GM23338 (cell line): ENCODE results near the gene TRIM24. TPM values are rescaled to one million over a fixed set of nuclear protein-coding genes. Genes with fewer than 3 reads are reported as not detected.

Experiments used
- ATAC-seq: fragments of 200-7000 bp; cut with Tn5 transposase; 3 replicates; pipeline ENCODE4 v1.9.1; 2020
- DNase-seq: peaks from one replicate; pipeline ENCODE4 v3.0.0-alpha.2; 2015; ENCODE audit warnings: low spot score
- H2AFZ ChIP-seq: fragments of 200-600 bp; sonication (generic); 2 replicates; pipeline ENCODE4 v1.8.0; 2016; ENCODE audit warnings: antibody characterized with exemption, mild to moderate bottlenecking, moderate library complexity
- H3F3A ChIP-seq: fragments of 200-600 bp; sonication (generic); replicated peaks from 2 replicates; pipeline ENCODE4 v1.8.0; 2017; ENCODE audit warnings: antibody characterized with exemption, mixed run types, low read depth
- H3K27ac ChIP-seq: fragments of 200-600 bp; sonication (generic); 2 replicates; pipeline ENCODE4 v1.6.1; 2016; ENCODE audit warnings: low read depth
- H3K27me3 ChIP-seq: fragments of 200-600 bp; sonication (generic); 2 replicates; pipeline ENCODE4 v1.8.0; 2016; ENCODE audit warnings: mild to moderate bottlenecking, mixed run types, moderate library complexity; ENCODE audit not compliant: insufficient read depth
- H3K36me3 ChIP-seq: fragments of 200-600 bp; sonication (generic); 2 replicates; pipeline ENCODE4 v1.8.0; 2016; ENCODE audit warnings: mild to moderate bottlenecking; ENCODE audit not compliant: insufficient read depth
- H3K4me1 ChIP-seq: fragments of 200-600 bp; sonication (generic); 2 replicates; pipeline ENCODE4 v1.8.0; 2016; ENCODE audit warnings: mild to moderate bottlenecking, moderate library complexity; ENCODE audit not compliant: insufficient read depth
- H3K4me2 ChIP-seq: fragments of 200-600 bp; sonication (generic); 2 replicates; pipeline ENCODE4 v1.7.1; 2017; ENCODE audit warnings: mixed run types
- H3K4me3 ChIP-seq: fragments of 200-600 bp; sonication (generic); 2 replicates; pipeline ENCODE4 v1.6.1; 2016; ENCODE audit warnings: mixed run types
- H3K79me2 ChIP-seq: fragments of 200-600 bp; sonication (generic); replicated peaks from 2 replicates; pipeline ENCODE4 v1.8.0; 2017; ENCODE audit warnings: mild to moderate bottlenecking; ENCODE audit not compliant: insufficient read depth
- H3K9me2 ChIP-seq: fragments of 200-600 bp; sonication (generic); 2 replicates; pipeline ENCODE4 v1.8.0; 2017; ENCODE audit not compliant: insufficient read depth
- H4K20me1 ChIP-seq: fragments of 200-600 bp; sonication (generic); replicated peaks from 2 replicates; pipeline ENCODE4 v1.8.0; 2017; ENCODE audit warnings: mild to moderate bottlenecking; ENCODE audit not compliant: insufficient read depth
- H3K27ac Mint-ChIP-seq: 2 replicates; pipeline ENCODE4 v1.8.0; 2020; ENCODE audit warnings: inconsistent platforms, mild to moderate bottlenecking, moderate library complexity, mixed read lengths
- H3K27me3 Mint-ChIP-seq: 3 replicates; pipeline ENCODE4 v1.8.0; 2022; ENCODE audit warnings: low read depth, mild to moderate bottlenecking, moderate library complexity, mixed read lengths, inconsistent platforms; ENCODE audit not compliant: insufficient read depth, poor library complexity
- H3K36me3 Mint-ChIP-seq: 3 replicates; pipeline ENCODE4 v1.8.0; 2021; ENCODE audit warnings: low read depth, mild to moderate bottlenecking, inconsistent platforms, moderate library complexity, mixed read lengths
- H3K4me1 Mint-ChIP-seq: 3 replicates; pipeline ENCODE4 v1.8.0; 2020; ENCODE audit warnings: mild to moderate bottlenecking, inconsistent platforms, mixed read lengths
- H3K4me3 Mint-ChIP-seq: 3 replicates; pipeline ENCODE4 v1.8.0; 2021; ENCODE audit warnings: moderate library complexity, mild to moderate bottlenecking, inconsistent platforms, mixed read lengths
- H3K9me3 Mint-ChIP-seq: 3 replicates; pipeline ENCODE4 v1.8.0; 2020; ENCODE audit warnings: moderate library complexity, mild to moderate bottlenecking, inconsistent platforms, mixed read lengths
- CREB1 ChIP-seq: fragments of 250-450 bp; sonication (Bioruptor Pico); IDR thresholded peaks from 2 replicates; pipeline ENCODE4 v1.5.0; 2020; ENCODE audit warnings: low read depth, mild to moderate bottlenecking, moderate library complexity
- CTCF ChIP-seq, 2 experiments: fragments of 200-600 bp in 1 of 2; sonication (generic) in 1 of 2; conservative IDR thresholded peaks; 2 replicates each; pipeline versions ENCODE4 v1.5.1 to v1.6.1; 2016 to 2017; ENCODE audit warnings: antibody characterized with exemption in 2 of 2, low read depth in 2 of 2, mild to moderate bottlenecking in 2 of 2, moderate library complexity in 1 of 2
- EZH2 ChIP-seq: fragments of 200-600 bp; sonication (generic); IDR thresholded peaks from one replicate; pipeline ENCODE4 v1.8.0; 2017; ENCODE audit warnings: antibody characterized with exemption, mild to moderate bottlenecking, low read depth; ENCODE audit not compliant: unreplicated experiment
- EZH2phosphoT487 ChIP-seq: fragments of 200-600 bp; sonication (generic); IDR thresholded peaks from one replicate; pipeline ENCODE4 v1.8.1; 2018; ENCODE audit warnings: antibody characterized with exemption; ENCODE audit not compliant: unreplicated experiment
- JUNB ChIP-seq: IDR thresholded peaks from one replicate; pipeline ENCODE4 v1.6.1; 2016; ENCODE audit warnings: antibody characterized with exemption; ENCODE audit not compliant: unreplicated experiment
- NANOG ChIP-seq: IDR thresholded peaks from 2 replicates; pipeline ENCODE4 v1.6.1; 2016; ENCODE audit warnings: antibody characterized with exemption, borderline replicate concordance
- POLR2AphosphoS5 ChIP-seq: IDR thresholded peaks from 2 replicates; pipeline ENCODE4 v1.6.1; 2016; ENCODE audit warnings: antibody characterized with exemption, low read depth
- STAT1 ChIP-seq: IDR thresholded peaks from one replicate; pipeline ENCODE4 v1.6.1; 2016; ENCODE audit warnings: antibody characterized with exemption; ENCODE audit not compliant: unreplicated experiment
- ZNF114 ChIP-seq: fragments of 250-450 bp; sonication (Bioruptor Pico); IDR thresholded peaks from 2 replicates; pipeline ENCODE4 v1.5.0; 2020; ENCODE audit warnings: mild to moderate bottlenecking, moderate library complexity
- ZNF331 ChIP-seq: fragments of 250-450 bp; sonication (Bioruptor Pico); IDR thresholded peaks from 2 replicates; pipeline ENCODE4 v1.5.0; 2020; ENCODE audit warnings: low read depth, mild to moderate bottlenecking, moderate library complexity
- ZNF462 ChIP-seq: fragments of 250-450 bp; sonication (Bioruptor Pico); IDR thresholded peaks from 2 replicates; pipeline ENCODE4 v1.5.0; 2020; ENCODE audit warnings: mild to moderate bottlenecking, moderate library complexity
- polyA plus RNA-seq: library from polyadenylated mRNA; unstranded; fragments of >200 nt; fragmentation: Nextera tagmentation; extraction: Ambion mirVana; gene quantifications from 2 replicates; pipeline ENCODE4 v1.2.1, GENCODE V29; 2016
- total RNA-seq: library from RNA; depleted of rRNA; stranded (reverse); fragments of >200 nt; shearing (Covaris generic); gene quantifications from 2 replicates; pipeline ENCODE4 v1.2.3, GENCODE V29; 2014
- TF ChIP-seq, protein P1 (sequence below): IDR thresholded peaks from 2 replicates; pipeline ENCODE4 v1.6.1; 2016; ENCODE audit warnings: antibody characterized with exemption
- TF ChIP-seq, protein P2 (sequence below): IDR thresholded peaks from one replicate; pipeline ENCODE4 v1.6.1; 2018; ENCODE audit warnings: antibody characterized with exemption; ENCODE audit not compliant: unreplicated experiment

TRIM24 gene
- total and polyA plus RNA-seq, 2 experiments from 2014 or later: 67.0 to 120 TPM

DNA sequence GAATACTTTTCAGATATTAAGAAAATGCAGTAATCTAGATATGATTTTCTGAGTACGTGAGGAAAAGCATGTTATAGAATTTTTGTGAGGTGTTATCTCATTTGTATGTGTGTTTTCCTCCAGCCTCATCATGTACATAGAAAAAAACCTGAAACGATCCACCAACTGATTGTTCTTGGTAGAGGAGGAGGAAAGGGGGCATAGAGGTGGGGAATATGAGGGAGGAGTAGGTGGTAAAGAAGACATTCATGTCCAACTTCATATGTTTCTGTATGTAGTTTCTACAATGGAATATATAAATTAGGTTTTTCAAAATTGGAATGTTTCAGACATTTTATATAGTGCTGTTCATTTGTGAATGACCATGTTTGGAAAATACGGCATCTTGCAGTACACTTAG, 109.4 kb downstream of the TRIM24 start (continued):
- TF ChIP-seq POLR2AphosphoS5: no peak
- TF ChIP-seq ZNF331 (CRISPR knock-in tag): no peak
- TF ChIP-seq STAT1: no peak
- no peak for TF ChIP-seq CREB1 (CRISPR knock-in tag)
- TF ChIP-seq, protein P1, sequence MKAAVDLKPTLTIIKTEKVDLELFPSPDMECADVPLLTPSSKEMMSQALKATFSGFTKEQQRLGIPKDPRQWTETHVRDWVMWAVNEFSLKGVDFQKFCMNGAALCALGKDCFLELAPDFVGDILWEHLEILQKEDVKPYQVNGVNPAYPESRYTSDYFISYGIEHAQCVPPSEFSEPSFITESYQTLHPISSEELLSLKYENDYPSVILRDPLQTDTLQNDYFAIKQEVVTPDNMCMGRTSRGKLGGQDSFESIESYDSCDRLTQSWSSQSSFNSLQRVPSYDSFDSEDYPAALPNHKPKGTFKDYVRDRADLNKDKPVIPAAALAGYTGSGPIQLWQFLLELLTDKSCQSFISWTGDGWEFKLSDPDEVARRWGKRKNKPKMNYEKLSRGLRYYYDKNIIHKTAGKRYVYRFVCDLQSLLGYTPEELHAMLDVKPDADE: no peak
- TF ChIP-seq EZH2: no peak
- TF ChIP-seq NANOG: no peak

DNA sequence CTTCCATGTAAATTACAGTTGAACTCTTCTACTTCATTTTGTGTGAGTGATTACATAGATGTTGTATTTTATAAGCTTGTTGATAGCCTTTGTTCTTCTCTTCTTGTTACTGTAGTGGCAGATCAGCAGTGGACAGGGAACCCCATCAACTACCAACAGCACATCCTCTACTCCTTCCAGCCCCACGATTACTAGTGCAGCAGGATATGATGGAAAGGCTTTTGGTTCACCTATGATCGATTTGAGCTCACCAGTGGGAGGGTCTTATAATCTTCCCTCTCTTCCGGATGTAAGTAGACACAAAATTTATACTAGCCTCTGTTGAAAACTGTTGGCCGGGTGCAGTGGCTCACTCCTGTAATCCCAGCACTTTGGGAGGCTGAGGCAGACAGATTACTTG, 110.7 kb downstream of the TRIM24 start:
- ATAC-seq: no peak
- Histone ChIP-seq H2AFZ (no peak overlapping the region), H4K20me1 (no peaks in the 10 kb centered on the region), H3F3A (0 out of 2 replicates have a peak, but pooled peaks cover 5% of the 10 kb centered on the region), H3K4me1 (no peaks in the 10 kb centered on the region), H3K9me2 (0 out of 2 replicates have a peak, but pooled peaks cover 2% of the 10 kb centered on the region), H3K36me3 (peaks cover 84% of the 10 kb centered on the region), H3K27me3 (no peaks in the 10 kb centered on the region), H3K79me2 (peaks cover 22% of the 10 kb centered on the region), H3K4me2 (no peak overlapping the region), H3K4me3 (no peak overlapping the region), H3K27ac (no peak overlapping the region)
- Mint-ChIP-seq H3K4me3 (no peak overlapping the region), H3K9me3 (peaks cover 15% of the 10 kb centered on the region), H3K4me1 (peaks cover 2% of the 10 kb centered on the region; the same call in 1 of the 3 replicates), H3K27me3 (peaks cover 1% of the 10 kb centered on the region), H3K36me3 (peaks cover 90% of the 10 kb centered on the region), H3K27ac (0 out of 2 replicates have a peak overlapping the region, but pooled peaks have one; percentile 5)
- DNase-seq: no peak
- TF ChIP-seq ZNF114 (no peak), JUNB (no peak), EZH2phosphoT487 (no peak), POLR2AphosphoS5 (no peak), NANOG (no peak), EZH2 (no peak), ZNF462 (CRISPR knock-in tag) (no peak), ZNF331 (CRISPR knock-in tag) (no peak), CTCF (conservative IDR thresholded peaks at IDR 0.05; ENCODE audit: low read depth in 2 of 2) (no peak)
- TF ChIP-seq, protein P2, sequence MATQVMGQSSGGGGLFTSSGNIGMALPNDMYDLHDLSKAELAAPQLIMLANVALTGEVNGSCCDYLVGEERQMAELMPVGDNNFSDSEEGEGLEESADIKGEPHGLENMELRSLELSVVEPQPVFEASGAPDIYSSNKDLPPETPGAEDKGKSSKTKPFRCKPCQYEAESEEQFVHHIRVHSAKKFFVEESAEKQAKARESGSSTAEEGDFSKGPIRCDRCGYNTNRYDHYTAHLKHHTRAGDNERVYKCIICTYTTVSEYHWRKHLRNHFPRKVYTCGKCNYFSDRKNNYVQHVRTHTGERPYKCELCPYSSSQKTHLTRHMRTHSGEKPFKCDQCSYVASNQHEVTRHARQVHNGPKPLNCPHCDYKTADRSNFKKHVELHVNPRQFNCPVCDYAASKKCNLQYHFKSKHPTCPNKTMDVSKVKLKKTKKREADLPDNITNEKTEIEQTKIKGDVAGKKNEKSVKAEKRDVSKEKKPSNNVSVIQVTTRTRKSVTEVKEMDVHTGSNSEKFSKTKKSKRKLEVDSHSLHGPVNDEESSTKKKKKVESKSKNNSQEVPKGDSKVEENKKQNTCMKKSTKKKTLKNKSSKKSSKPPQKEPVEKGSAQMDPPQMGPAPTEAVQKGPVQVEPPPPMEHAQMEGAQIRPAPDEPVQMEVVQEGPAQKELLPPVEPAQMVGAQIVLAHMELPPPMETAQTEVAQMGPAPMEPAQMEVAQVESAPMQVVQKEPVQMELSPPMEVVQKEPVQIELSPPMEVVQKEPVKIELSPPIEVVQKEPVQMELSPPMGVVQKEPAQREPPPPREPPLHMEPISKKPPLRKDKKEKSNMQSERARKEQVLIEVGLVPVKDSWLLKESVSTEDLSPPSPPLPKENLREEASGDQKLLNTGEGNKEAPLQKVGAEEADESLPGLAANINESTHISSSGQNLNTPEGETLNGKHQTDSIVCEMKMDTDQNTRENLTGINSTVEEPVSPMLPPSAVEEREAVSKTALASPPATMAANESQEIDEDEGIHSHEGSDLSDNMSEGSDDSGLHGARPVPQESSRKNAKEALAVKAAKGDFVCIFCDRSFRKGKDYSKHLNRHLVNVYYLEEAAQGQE: no peak
